ENCODE measurements around the gene SLC4A7.

Gene SLC4A7

DNA sequence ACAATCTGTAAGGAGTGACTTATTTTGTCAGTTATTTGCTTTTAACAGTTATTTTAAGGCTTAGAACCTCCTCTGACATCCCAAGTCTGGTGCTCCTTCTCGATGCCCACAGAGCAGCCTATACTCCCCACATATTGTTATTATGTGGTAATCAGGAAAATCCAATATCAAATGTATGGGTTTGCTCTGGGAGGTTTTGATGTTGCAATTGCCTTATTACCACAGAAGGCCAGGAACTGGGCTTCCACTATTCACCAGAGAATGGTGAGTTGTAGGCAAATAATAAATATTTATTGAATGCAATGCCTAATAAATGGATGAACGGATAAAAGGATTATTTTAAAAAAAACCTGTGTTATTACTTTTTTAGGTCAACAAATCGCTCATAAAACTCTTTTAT is 127.2 kb downstream of the SLC4A7 start:
- H3K4me1 ChIP-seq (ENCODE audit: low read depth, poor library complexity, severe bottlenecking), result no peaks in the 10 kb centered on the region
- no peak overlapping the region for H3K4me3 ChIP-seq (IDR thresholded peaks at IDR 0.05; ENCODE audit: insufficient read depth, low read depth, low read length)
- H3K9ac ChIP-seq, result no peak overlapping the region
- H3K79me2 ChIP-seq (ENCODE audit: insufficient read depth, low read depth), result no peaks in the 10 kb centered on the region
- H3K27ac ChIP-seq, result no peak overlapping the region
- H2AFZ ChIP-seq (ENCODE audit: low read depth), result no peak overlapping the region
- H3K4me2 ChIP-seq, result no peak overlapping the region
- no peaks in the 10 kb centered on the region for H3K36me3 ChIP-seq (ENCODE audit: insufficient read depth)
- no peaks in the 10 kb centered on the region for H4K20me1 ChIP-seq (ENCODE audit: insufficient read depth)
- H3K27me3 ChIP-seq (ENCODE audit: insufficient read depth, low read depth), result no peaks in the 10 kb centered on the region
- TF ChIP-seq, protein P1, sequence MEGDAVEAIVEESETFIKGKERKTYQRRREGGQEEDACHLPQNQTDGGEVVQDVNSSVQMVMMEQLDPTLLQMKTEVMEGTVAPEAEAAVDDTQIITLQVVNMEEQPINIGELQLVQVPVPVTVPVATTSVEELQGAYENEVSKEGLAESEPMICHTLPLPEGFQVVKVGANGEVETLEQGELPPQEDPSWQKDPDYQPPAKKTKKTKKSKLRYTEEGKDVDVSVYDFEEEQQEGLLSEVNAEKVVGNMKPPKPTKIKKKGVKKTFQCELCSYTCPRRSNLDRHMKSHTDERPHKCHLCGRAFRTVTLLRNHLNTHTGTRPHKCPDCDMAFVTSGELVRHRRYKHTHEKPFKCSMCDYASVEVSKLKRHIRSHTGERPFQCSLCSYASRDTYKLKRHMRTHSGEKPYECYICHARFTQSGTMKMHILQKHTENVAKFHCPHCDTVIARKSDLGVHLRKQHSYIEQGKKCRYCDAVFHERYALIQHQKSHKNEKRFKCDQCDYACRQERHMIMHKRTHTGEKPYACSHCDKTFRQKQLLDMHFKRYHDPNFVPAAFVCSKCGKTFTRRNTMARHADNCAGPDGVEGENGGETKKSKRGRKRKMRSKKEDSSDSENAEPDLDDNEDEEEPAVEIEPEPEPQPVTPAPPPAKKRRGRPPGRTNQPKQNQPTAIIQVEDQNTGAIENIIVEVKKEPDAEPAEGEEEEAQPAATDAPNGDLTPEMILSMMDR (conservative IDR thresholded peaks at IDR 0.05; ENCODE audit: low read depth, low read length), result no peak

DNA sequence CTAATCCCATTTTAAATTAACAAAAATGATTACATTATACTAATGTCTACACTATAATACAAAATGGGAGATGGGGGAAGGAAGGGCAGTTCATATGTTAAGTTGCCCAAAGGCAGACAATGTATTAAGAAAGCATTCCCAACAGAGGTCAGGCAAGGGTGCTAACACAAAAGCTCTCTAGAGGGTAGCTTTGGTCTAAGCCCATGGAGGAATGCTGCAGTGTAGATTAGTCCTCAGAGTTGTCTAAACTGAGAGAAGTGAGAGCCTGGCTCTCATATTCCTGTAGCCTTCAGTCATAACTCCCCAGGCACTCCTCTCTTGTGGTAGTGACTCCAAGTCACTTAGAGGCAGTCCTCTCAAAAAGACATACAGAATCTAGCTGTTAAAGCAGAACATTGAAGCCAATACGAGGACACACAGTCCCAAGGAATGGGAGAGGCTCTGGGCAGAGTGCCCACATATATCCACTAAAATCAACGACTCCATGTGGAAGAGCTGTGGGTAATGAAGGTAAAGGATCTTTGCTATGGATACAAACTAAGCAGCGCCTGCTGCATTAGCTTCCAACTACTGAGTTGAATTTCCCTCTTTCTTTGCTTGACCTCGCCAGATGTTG is 129.5 kb downstream of the SLC4A7 start:
- no peaks in the 10 kb centered on the region for H3K27me3 ChIP-seq (ENCODE audit: insufficient read depth, low read depth)
- no peak overlapping the region for H3K9ac ChIP-seq
- TF ChIP-seq, protein P1 (conservative IDR thresholded peaks at IDR 0.05; ENCODE audit: low read depth, low read length), result no peak
- no peaks in the 10 kb centered on the region for H3K36me3 ChIP-seq (ENCODE audit: insufficient read depth)
- no peak overlapping the region for H3K4me3 ChIP-seq (IDR thresholded peaks at IDR 0.05; ENCODE audit: insufficient read depth, low read depth, low read length)
- no peaks in the 10 kb centered on the region for H4K20me1 ChIP-seq (ENCODE audit: insufficient read depth)
- no peaks in the 10 kb centered on the region for H3K4me1 ChIP-seq (ENCODE audit: low read depth, poor library complexity, severe bottlenecking)
- H3K4me2 ChIP-seq, result no peak overlapping the region
- H2AFZ ChIP-seq (ENCODE audit: low read depth), result no peak overlapping the region
- no peak overlapping the region for H3K27ac ChIP-seq
- no peaks in the 10 kb centered on the region for H3K79me2 ChIP-seq (ENCODE audit: insufficient read depth, low read depth)

DNA sequence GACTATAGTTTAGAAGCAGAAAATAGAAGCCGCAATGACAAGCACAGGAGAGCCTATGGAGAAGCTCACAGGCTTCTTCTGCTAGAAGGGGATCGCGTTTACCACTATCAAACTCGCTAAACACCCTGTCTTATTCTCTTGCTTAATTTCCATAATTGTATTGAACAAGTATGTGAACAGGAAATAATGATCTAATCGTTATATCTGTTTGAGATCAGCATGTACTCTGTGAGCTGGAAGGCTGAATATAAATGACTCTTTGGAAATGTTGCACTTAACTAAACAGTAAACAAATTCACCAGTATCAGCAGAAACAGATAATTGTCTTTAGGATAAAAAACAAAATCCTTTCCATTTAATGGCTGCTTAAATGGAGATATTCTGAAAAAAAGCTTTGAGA is 130.0 kb downstream of the SLC4A7 start:
- H3K4me1 ChIP-seq (ENCODE audit: low read depth, poor library complexity, severe bottlenecking), result no peaks in the 10 kb centered on the region
- H3K27me3 ChIP-seq (ENCODE audit: insufficient read depth, low read depth), result no peaks in the 10 kb centered on the region
- TF ChIP-seq, protein P1 (conservative IDR thresholded peaks at IDR 0.05; ENCODE audit: low read depth, low read length), result no peak
- no peak overlapping the region for H3K4me2 ChIP-seq
- H3K4me3 ChIP-seq (IDR thresholded peaks at IDR 0.05; ENCODE audit: insufficient read depth, low read depth, low read length), result no peak overlapping the region
- no peak overlapping the region for H3K27ac ChIP-seq
- H4K20me1 ChIP-seq (ENCODE audit: insufficient read depth), result no peaks in the 10 kb centered on the region
- no peaks in the 10 kb centered on the region for H3K79me2 ChIP-seq (ENCODE audit: insufficient read depth, low read depth)
- no peaks in the 10 kb centered on the region for H3K36me3 ChIP-seq (ENCODE audit: insufficient read depth)
- H3K9ac ChIP-seq, result no peak overlapping the region
- no peak overlapping the region for H2AFZ ChIP-seq (ENCODE audit: low read depth)

DNA sequence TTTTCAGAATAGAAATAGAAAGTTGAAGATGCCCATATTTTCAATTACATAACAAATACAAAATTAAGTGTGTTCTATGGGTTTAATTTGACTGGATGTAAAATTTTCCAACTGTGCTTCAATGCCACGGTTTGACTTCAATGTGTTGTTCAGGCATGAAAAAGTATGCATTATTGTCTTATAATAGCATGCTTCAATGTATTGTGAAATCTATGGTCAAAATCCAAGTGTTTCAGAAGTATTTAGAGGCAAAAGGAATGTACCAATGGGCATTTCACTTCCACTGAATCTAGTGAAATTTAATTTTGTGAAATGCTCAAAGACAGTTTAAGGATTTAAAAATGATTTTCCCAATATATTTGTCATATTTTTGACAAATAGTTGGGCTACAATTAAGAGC is 131.0 kb downstream of the SLC4A7 start:
- H3K27ac ChIP-seq, result no peak overlapping the region
- H3K79me2 ChIP-seq (ENCODE audit: insufficient read depth, low read depth), result no peaks in the 10 kb centered on the region
- TF ChIP-seq, protein P1 (conservative IDR thresholded peaks at IDR 0.05; ENCODE audit: low read depth, low read length), result no peak
- no peak overlapping the region for H2AFZ ChIP-seq (ENCODE audit: low read depth)
- H4K20me1 ChIP-seq (ENCODE audit: insufficient read depth), result no peaks in the 10 kb centered on the region
- H3K4me2 ChIP-seq, result no peak overlapping the region
- no peaks in the 10 kb centered on the region for H3K4me1 ChIP-seq (ENCODE audit: low read depth, poor library complexity, severe bottlenecking)
- H3K36me3 ChIP-seq (ENCODE audit: insufficient read depth), result no peaks in the 10 kb centered on the region
- no peak overlapping the region for H3K4me3 ChIP-seq (IDR thresholded peaks at IDR 0.05; ENCODE audit: insufficient read depth, low read depth, low read length)
- H3K9ac ChIP-seq, result no peak overlapping the region
- no peaks in the 10 kb centered on the region for H3K27me3 ChIP-seq (ENCODE audit: insufficient read depth, low read depth)

Data from KMS-11 (cell line).